Testis (tissue), 3 donors: Measurements from ENCODE around the gene PDIK1L. TPM values are rescaled to one million over a fixed set of nuclear protein-coding genes. Genes with fewer than 3 reads are reported as not detected.
"Not testable (repeated sequence)": the region's sequence is repeated elsewhere in the genome, so short reads cannot be mapped to it uniquely, and the experiment has no call there.

ENCODE experiments used
- DNase-seq: peaks from one replicate; pipeline ENCODE4 v3.0.0-alpha.2; 2019
- H3K27ac ChIP-seq, 2 donors: fragments of 200-600 bp; sonication (generic); one replicate each; pipeline ENCODE4 v1.5.1; 2019
- H3K27me3 ChIP-seq: fragments of 200-600 bp; sonication (generic); one replicate; pipeline ENCODE4 v1.5.1; 2019
- H3K36me3 ChIP-seq: fragments of 200-600 bp; sonication (generic); one replicate; pipeline ENCODE4 v1.5.1; 2017; ENCODE audit warnings: low read depth; ENCODE audit errors: missing control alignments
- H3K4me1 ChIP-seq: fragments of 200-600 bp; sonication (generic); one replicate; pipeline ENCODE4 v1.5.1; 2019
- H3K4me3 ChIP-seq, 2 donors: fragments of 200-600 bp; sonication (generic); one replicate each; pipeline ENCODE4 v1.5.1; 2017 to 2019
- H3K9me3 ChIP-seq: fragments of 200-600 bp; sonication (generic); one replicate; pipeline ENCODE4 v1.5.1; 2017
- CTCF ChIP-seq, 3 experiments: fragments of 450-650 bp in 2 of 3; fragments of 200-600 bp in 1 of 3; sonication (generic) in 1 of 3; IDR thresholded peaks; one replicate each; pipeline ENCODE4 v1.5.1; 2016 to 2019; ENCODE audit warnings: antibody characterized with exemption in 3 of 3, mild to moderate bottlenecking in 2 of 3, moderate library complexity in 1 of 3
- POLR2A ChIP-seq: fragments of 450-650 bp; IDR thresholded peaks from one replicate; pipeline ENCODE4 v1.6.1; 2017; ENCODE audit warnings: antibody characterized with exemption, mild to moderate bottlenecking, moderate library complexity
- WGBS, 2 donors: methylation state at CpG; one replicate each; pipeline ENCODE4 v1.1.5; 2018; 5-methylcytosine and 5-hydroxymethylcytosine counted together
- intact Hi-C: fragments of 100-400 bp; cut with DNase I; formaldehyde crosslinking; loops from one replicate; pipeline ENCODE4 v1.15.1; 2023; ENCODE audit warnings: low total_unique reads
- polyA plus RNA-seq: library from polyadenylated mRNA; stranded (reverse); fragments of 350-450 nt; fragmentation: Illumina TruSeq; extraction: RNeasy Lipid Tissue Mini Kit (QIAGEN cat#74804); gene quantifications from one replicate; pipeline ENCODE4 v1.2.3, GENCODE V29; 2014; ENCODE audit warnings: low read depth, low replicate concordance; ENCODE audit not compliant: insufficient read depth
- total RNA-seq, 2 donors: library from RNA; depleted of rRNA; stranded (reverse); fragments of >200 nt; gene quantifications; one replicate each; pipeline ENCODE4 v1.2.3, GENCODE V29; 2016

PDIK1L gene
- total and polyA plus RNA-seq, 3 donors from 2014 or later, result 7.0 to 11.7 (median 9.9) TPM

GRCh38 chr1:26084091-26084561 lies 27.5 kb upstream of the PDIK1L start:
- H3K27me3 ChIP-seq, result no peaks in the 10 kb centered on the region
- no peaks in the 10 kb centered on the region for H3K9me3 ChIP-seq
- H3K36me3 ChIP-seq, result no peaks in the 10 kb centered on the region
- DNase-seq, result no peak
- TF ChIP-seq CTCF (IDR thresholded peaks at IDR 0.05) (no peak), POLR2A (no peak)
- 56 to 65% methylated on average over 2 of the region's 2 CpGs for WGBS, 2 donors
- no peak overlapping the region for H3K4me3 ChIP-seq
- no peak overlapping the region for H3K27ac ChIP-seq
- intact Hi-C loops, result no loop called here
- H3K4me1 ChIP-seq, result no peaks in the 10 kb centered on the region

GRCh38 chr1:26084844-26085243 lies 26.8 kb upstream of the PDIK1L start:
- Histone ChIP-seq H3K27me3 (no peaks in the 10 kb centered on the region), H3K4me1 (no peaks in the 10 kb centered on the region), H3K4me3 (no peak overlapping the region), H3K27ac (no peak overlapping the region), H3K9me3 (no peaks in the 10 kb centered on the region), H3K36me3 (no peaks in the 10 kb centered on the region)
- TF ChIP-seq POLR2A (no peak), CTCF (IDR thresholded peaks at IDR 0.05) (no peak)
- intact Hi-C loops, result no loop called here
- 85 to 98% methylated on average over 2 of the region's 2 CpGs for WGBS, 2 donors
- no peak for DNase-seq

GRCh38 chr1:26089125-26089524 lies 22.5 kb upstream of the PDIK1L start:
- intact Hi-C loops, result no loop called here
- Histone ChIP-seq H3K9me3 (no peaks in the 10 kb centered on the region), H3K36me3 (no peaks in the 10 kb centered on the region), H3K27me3 (no peaks in the 10 kb centered on the region), H3K4me1 (no peaks in the 10 kb centered on the region), H3K4me3 (no peak overlapping the region), H3K27ac (no peak overlapping the region)
- WGBS, 2 donors, result 91 to 95% methylated on average over 3 of the region's 3 CpGs
- DNase-seq, result no peak
- TF ChIP-seq CTCF (IDR thresholded peaks at IDR 0.05) (no peak), POLR2A (no peak)

- Histone ChIP-seq H3K4me3 (no peak overlapping the region), H3K4me1 (no peaks in the 10 kb centered on the region), H3K9me3 (no peaks in the 10 kb centered on the region), H3K27me3 (no peaks in the 10 kb centered on the region), H3K36me3 (no peaks in the 10 kb centered on the region), H3K27ac (no peak overlapping the region)
- no peak for TF ChIP-seq POLR2A
- no peak for TF ChIP-seq CTCF (IDR thresholded peaks at IDR 0.05)
- intact Hi-C loops, result no loop called here
- 90 to 91% methylated on average over 3 of the region's 3 CpGs for WGBS, 2 donors
- no peak for DNase-seq
These were observed 20.7 kb upstream of the PDIK1L start for GRCh38 chr1:26090893-26091292.

- no peaks in the 10 kb centered on the region for H3K36me3 ChIP-seq
- H3K4me3 ChIP-seq, result no peak overlapping the region
- WGBS, 2 donors, result 74 to 75% methylated on average over 6 to 7 of the region's 7 CpGs
- H3K9me3 ChIP-seq, result no peaks in the 10 kb centered on the region
- intact Hi-C loops, result no loop called here
- no peaks in the 10 kb centered on the region for H3K4me1 ChIP-seq
- TF ChIP-seq POLR2A (no peak), CTCF (IDR thresholded peaks at IDR 0.05) (no peak)
- no peak for DNase-seq
- H3K27me3 ChIP-seq, result no peaks in the 10 kb centered on the region
- no peak overlapping the region for H3K27ac ChIP-seq
These were observed 19.2 kb upstream of the PDIK1L start for GRCh38 chr1:26092422-26092821.

- DNase-seq, H3K36me3 ChIP-seq, intact Hi-C loops, H3K4me3 ChIP-seq, H3K4me1 ChIP-seq, H3K27ac ChIP-seq, H3K27me3 ChIP-seq, H3K9me3 ChIP-seq: not testable (repeated sequence)
- 47 to 54% methylated on average over 6 of the region's 6 CpGs for WGBS, 2 donors
These were observed 18.1 kb upstream of the PDIK1L start for GRCh38 chr1:26093569-26093968.
